ENCODE measurements around the gene NUP62.

Gene NUP62

DNA sequence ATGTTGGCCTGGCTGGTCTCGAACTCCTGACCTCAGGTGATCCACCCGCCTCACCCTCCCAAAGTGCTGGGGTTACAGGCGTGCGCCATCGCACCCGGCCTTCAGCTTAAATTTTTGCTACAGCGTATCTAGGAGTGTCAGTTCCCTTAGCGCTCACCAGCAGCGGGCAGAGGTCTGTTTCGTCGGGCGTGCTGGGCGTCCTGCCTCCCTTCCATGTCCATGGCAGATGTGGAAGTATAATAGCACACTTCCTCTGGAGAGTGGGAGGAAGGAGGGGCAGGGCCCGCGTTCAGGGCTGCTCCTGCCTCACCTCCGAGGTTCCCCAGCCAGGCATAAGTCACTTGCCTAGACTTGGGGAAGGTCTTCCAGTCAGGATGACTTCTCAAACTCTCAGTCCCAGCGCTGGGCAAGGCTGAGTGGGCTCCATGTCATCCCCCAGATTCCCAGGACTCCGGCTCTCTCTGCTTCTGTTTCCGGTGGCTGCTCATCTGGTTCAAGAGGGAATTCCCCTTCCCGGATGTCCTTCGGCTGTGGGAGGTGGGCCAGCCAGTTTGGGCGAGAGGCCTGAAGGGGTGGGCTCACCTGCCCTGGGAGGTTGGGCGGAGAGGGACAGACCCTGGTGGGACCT, 42.2 kb downstream of the NUP62 start:
- Histone ChIP-seq H2AFZ (ENCODE audit: low read depth, low read length) (no peak overlapping the region), H3K4ac (ENCODE audit: low read depth in 1 of 2, low read length in 2 of 2) (no peak overlapping the region), H2BK120ac (ENCODE audit: low read depth, low read length) (no peak overlapping the region), H3K36me3 (ENCODE audit: control insufficient read depth in 1 of 2, insufficient read depth in 2 of 2, low read depth in 1 of 2, low read length in 2 of 2) (peaks cover 46 to 69% of the 10 kb centered on the region in 2 experiments), H3K4me3 (ENCODE audit: insufficient read depth in 1 of 2, low read depth in 1 of 2, low read length in 2 of 2) (no peak overlapping the region), H2BK12ac (ENCODE audit: low read length in 2 of 2) (no peak overlapping the region), H2BK5ac (ENCODE audit: low read depth, low read length, poor library complexity, severe bottlenecking) (no peak overlapping the region), H2AK5ac (ENCODE audit: low read length, severe bottlenecking) (no peak overlapping the region), H3K23ac (ENCODE audit: low read length in 2 of 2) (no peak overlapping the region), H4K91ac (ENCODE audit: low read length) (no peak overlapping the region), H3K79me1 (replicated peaks; ENCODE audit: low read length, poor library complexity, severe bottlenecking) (peaks cover 19% of the 10 kb centered on the region), H3K4me1 (ENCODE audit: control insufficient read depth, insufficient read depth, low read depth, low read length) (peaks cover 17% of the 10 kb centered on the region), H3K4me2 (ENCODE audit: low read length, poor library complexity, severe bottlenecking) (no peak overlapping the region), H3K9me3 (ENCODE audit: control insufficient read depth, low read length) (peaks cover 3% of the 10 kb centered on the region), H3K27ac (ENCODE audit: low read length, poor library complexity, severe bottlenecking) (no peak overlapping the region), H3K9ac (ENCODE audit: low read length) (no peak overlapping the region), H4K8ac (ENCODE audit: low read length) (no peak overlapping the region), H3K27me3 (ENCODE audit: control insufficient read depth in 1 of 2, insufficient read depth in 1 of 2, low read length in 2 of 2) (peaks cover 0 to 2% of the 10 kb centered on the region in 2 experiments), H3K14ac (ENCODE audit: low read length in 2 of 2) (no peak overlapping the region), H3K18ac (ENCODE audit: low read depth in 1 of 2, low read length in 2 of 2) (no peak overlapping the region), H2BK15ac (ENCODE audit: low read depth, poor library complexity, severe bottlenecking) (no peak overlapping the region)
- DNase-seq: no peak
- 94% methylated on average over 23 of the region's 23 CpGs for WGBS

DNA sequence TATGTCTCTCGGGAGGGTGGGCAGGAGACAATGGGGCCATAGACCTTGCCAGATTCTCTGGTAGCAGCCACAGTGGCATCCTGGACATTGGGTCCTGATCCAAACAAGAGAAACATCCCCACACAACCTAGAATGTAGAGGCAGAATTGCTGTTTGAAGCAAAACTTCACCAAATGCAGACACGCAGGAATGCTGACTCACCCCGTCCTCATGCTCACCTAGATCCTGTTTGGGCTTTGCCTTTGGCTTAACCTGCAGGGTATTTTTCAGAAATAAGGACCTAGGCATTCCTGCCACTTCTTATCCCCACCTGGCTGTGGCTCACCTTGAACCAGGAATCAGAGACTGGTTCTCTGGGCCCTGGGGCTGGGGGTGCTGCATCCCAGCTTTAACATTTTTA, 44.5 kb downstream of the NUP62 start:
- no peak overlapping the region for H2BK15ac ChIP-seq (ENCODE audit: low read depth, poor library complexity, severe bottlenecking)
- no peak for DNase-seq

DNA sequence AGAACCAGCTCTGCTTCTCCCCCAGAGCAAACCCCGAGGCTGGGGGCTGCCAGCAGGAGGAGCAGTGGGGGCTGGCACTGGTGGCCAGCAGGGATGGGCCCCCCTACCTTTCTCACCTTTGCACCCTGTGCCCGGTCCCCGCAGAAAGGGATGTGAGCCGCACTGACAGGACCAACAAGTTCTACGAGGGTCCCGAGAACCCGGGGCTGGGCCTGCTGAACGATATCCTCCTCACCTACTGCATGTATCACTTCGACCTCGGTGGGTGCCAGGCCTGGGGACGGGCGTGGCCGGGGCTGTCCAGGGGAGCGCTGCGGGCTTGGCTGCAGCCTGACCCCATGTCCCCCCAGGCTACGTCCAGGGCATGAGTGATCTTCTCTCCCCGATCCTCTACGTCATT, 45.2 kb downstream of the NUP62 start:
- Histone ChIP-seq H3K4me2 (ENCODE audit: low read length, poor library complexity, severe bottlenecking) (no peak overlapping the region), H3K4me1 (ENCODE audit: control insufficient read depth, insufficient read depth, low read depth, low read length) (peaks cover 12% of the 10 kb centered on the region), H3K18ac (ENCODE audit: low read depth in 1 of 2, low read length in 2 of 2) (no peak overlapping the region), H2BK5ac (ENCODE audit: low read depth, low read length, poor library complexity, severe bottlenecking) (no peak overlapping the region), H3K27me3 (ENCODE audit: control insufficient read depth in 1 of 2, insufficient read depth in 1 of 2, low read length in 2 of 2) (no peaks in the 10 kb centered on the region), H2BK12ac (ENCODE audit: low read length in 2 of 2) (no peak overlapping the region), H3K9ac (ENCODE audit: low read length) (no peak overlapping the region), H3K23ac (ENCODE audit: low read length in 2 of 2) (no peak overlapping the region), H3K36me3 (ENCODE audit: control insufficient read depth in 1 of 2, insufficient read depth in 2 of 2, low read depth in 1 of 2, low read length in 2 of 2) (peaks cover 76 to 86% of the 10 kb centered on the region in 2 experiments), H3K14ac (ENCODE audit: low read length in 2 of 2) (no peak overlapping the region), H2AK5ac (ENCODE audit: low read length, severe bottlenecking) (no peak overlapping the region), H2BK120ac (ENCODE audit: low read depth, low read length) (no peak overlapping the region), H4K91ac (ENCODE audit: low read length) (peak overlapping the region; percentile 23), H3K4me3 (ENCODE audit: insufficient read depth in 1 of 2, low read depth in 1 of 2, low read length in 2 of 2) (no peak overlapping the region), H3K79me1 (replicated peaks; ENCODE audit: low read length, poor library complexity, severe bottlenecking) (peaks cover 40% of the 10 kb centered on the region), H3K9me3 (ENCODE audit: control insufficient read depth, low read length) (peaks cover 3% of the 10 kb centered on the region), H3K27ac (ENCODE audit: low read length, poor library complexity, severe bottlenecking) (no peak overlapping the region), H3K4ac (ENCODE audit: low read depth in 1 of 2, low read length in 2 of 2) (no peak overlapping the region), H4K8ac (ENCODE audit: low read length) (no peak overlapping the region), H2BK15ac (ENCODE audit: low read depth, poor library complexity, severe bottlenecking) (no peak overlapping the region), H2AFZ (ENCODE audit: low read depth, low read length) (no peak overlapping the region)
- DNase-seq: no peak
- 97% methylated on average over 18 of the region's 18 CpGs for WGBS

More for the DNA sequence above, 44.5 kb downstream of the NUP62 start:
- H2BK5ac ChIP-seq (ENCODE audit: low read depth, low read length, poor library complexity, severe bottlenecking): no peak overlapping the region
- 94% methylated on average over 3 of the region's 3 CpGs for WGBS
- H3K4me3 ChIP-seq (ENCODE audit: insufficient read depth in 1 of 2, low read depth in 1 of 2, low read length in 2 of 2): no peak overlapping the region
- no peak overlapping the region for H2AK5ac ChIP-seq (ENCODE audit: low read length, severe bottlenecking)
- peaks cover 39% of the 10 kb centered on the region for H3K79me1 ChIP-seq (replicated peaks; ENCODE audit: low read length, poor library complexity, severe bottlenecking)
- no peaks in the 10 kb centered on the region for H3K27me3 ChIP-seq (ENCODE audit: control insufficient read depth in 1 of 2, insufficient read depth in 1 of 2, low read length in 2 of 2)
- no peak overlapping the region for H3K18ac ChIP-seq (ENCODE audit: low read depth in 1 of 2, low read length in 2 of 2)
- peaks cover 8% of the 10 kb centered on the region for H3K4me1 ChIP-seq (ENCODE audit: control insufficient read depth, insufficient read depth, low read depth, low read length)
- peaks cover 69 to 87% of the 10 kb centered on the region in 2 experiments for H3K36me3 ChIP-seq (ENCODE audit: control insufficient read depth in 1 of 2, insufficient read depth in 2 of 2, low read depth in 1 of 2, low read length in 2 of 2)
- no peak overlapping the region for H2AFZ ChIP-seq (ENCODE audit: low read depth, low read length)
- no peak overlapping the region for H3K27ac ChIP-seq (ENCODE audit: low read length, poor library complexity, severe bottlenecking)
- no peak overlapping the region for H2BK120ac ChIP-seq (ENCODE audit: low read depth, low read length)
- peaks cover 3% of the 10 kb centered on the region for H3K9me3 ChIP-seq (ENCODE audit: control insufficient read depth, low read length)
- no peak overlapping the region for H4K8ac ChIP-seq (ENCODE audit: low read length)
- no peak overlapping the region for H3K9ac ChIP-seq (ENCODE audit: low read length)
- H3K14ac ChIP-seq (ENCODE audit: low read length in 2 of 2): no peak overlapping the region
- no peak overlapping the region for H3K23ac ChIP-seq (ENCODE audit: low read length in 2 of 2)
- no peak overlapping the region for H3K4me2 ChIP-seq (ENCODE audit: low read length, poor library complexity, severe bottlenecking)
- no peak overlapping the region for H2BK12ac ChIP-seq (ENCODE audit: low read length in 2 of 2)
- H4K91ac ChIP-seq (ENCODE audit: low read length): no peak overlapping the region
- H3K4ac ChIP-seq (ENCODE audit: low read depth in 1 of 2, low read length in 2 of 2): no peak overlapping the region

DNA sequence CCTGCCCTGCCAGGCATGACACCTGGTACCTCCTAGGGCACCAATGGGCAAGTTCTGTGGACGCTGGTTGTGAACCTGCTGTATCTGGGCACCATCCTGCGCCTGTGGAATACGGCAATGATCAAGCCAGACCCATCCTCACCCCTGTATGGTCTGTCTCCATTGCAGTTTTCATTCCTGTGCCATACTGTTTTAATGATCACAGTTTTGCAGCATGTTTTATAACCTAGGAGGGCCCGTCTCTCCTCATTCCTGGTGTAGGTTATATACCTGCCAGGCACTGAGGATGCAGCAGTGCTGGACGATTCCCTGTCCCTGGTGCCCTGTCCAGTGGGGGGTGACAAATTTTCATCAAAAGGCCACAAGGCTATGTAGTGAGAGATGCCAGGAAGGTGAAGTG, 46.2 kb downstream of the NUP62 start:
- Histone ChIP-seq H2AK5ac (ENCODE audit: low read length, severe bottlenecking) (no peak overlapping the region), H3K79me1 (replicated peaks; ENCODE audit: low read length, poor library complexity, severe bottlenecking) (peaks cover 48% of the 10 kb centered on the region), H3K9me3 (ENCODE audit: control insufficient read depth, low read length) (peaks cover 3% of the 10 kb centered on the region), H3K14ac (ENCODE audit: low read length in 2 of 2) (no peak overlapping the region), H4K8ac (ENCODE audit: low read length) (no peak overlapping the region), H3K4me2 (ENCODE audit: low read length, poor library complexity, severe bottlenecking) (no peak overlapping the region), H3K36me3 (ENCODE audit: control insufficient read depth in 1 of 2, insufficient read depth in 2 of 2, low read depth in 1 of 2, low read length in 2 of 2) (peaks cover 77 to 78% of the 10 kb centered on the region in 2 experiments), H2BK120ac (ENCODE audit: low read depth, low read length) (no peak overlapping the region), H2BK5ac (ENCODE audit: low read depth, low read length, poor library complexity, severe bottlenecking) (no peak overlapping the region), H3K4ac (ENCODE audit: low read depth in 1 of 2, low read length in 2 of 2) (no peak overlapping the region), H3K4me1 (ENCODE audit: control insufficient read depth, insufficient read depth, low read depth, low read length) (peaks cover 20% of the 10 kb centered on the region), H3K9ac (ENCODE audit: low read length) (no peak overlapping the region), H2AFZ (ENCODE audit: low read depth, low read length) (no peak overlapping the region), H3K27me3 (ENCODE audit: control insufficient read depth in 1 of 2, insufficient read depth in 1 of 2, low read length in 2 of 2) (no peaks in the 10 kb centered on the region), H3K18ac (ENCODE audit: low read depth in 1 of 2, low read length in 2 of 2) (no peak overlapping the region), H2BK15ac (ENCODE audit: low read depth, poor library complexity, severe bottlenecking) (no peak overlapping the region), H4K91ac (ENCODE audit: low read length) (no peak overlapping the region), H2BK12ac (ENCODE audit: low read length in 2 of 2) (no peak overlapping the region), H3K4me3 (ENCODE audit: insufficient read depth in 1 of 2, low read depth in 1 of 2, low read length in 2 of 2) (no peak overlapping the region), H3K23ac (ENCODE audit: low read length in 2 of 2) (no peak overlapping the region), H3K27ac (ENCODE audit: low read length, poor library complexity, severe bottlenecking) (no peak overlapping the region)
- no peak for DNase-seq
- WGBS: 96% methylated on average over 5 of the region's 5 CpGs

All from mesenchymal stem cell (in vitro differentiated cells and primary cell).